ENCODE measurements around the gene RGPD5.
"Not testable (repeated sequence)": the region's sequence is repeated elsewhere in the genome, so short reads cannot be mapped to it uniquely, and the experiment has no call there.

The RGPD5 gene

DNA sequence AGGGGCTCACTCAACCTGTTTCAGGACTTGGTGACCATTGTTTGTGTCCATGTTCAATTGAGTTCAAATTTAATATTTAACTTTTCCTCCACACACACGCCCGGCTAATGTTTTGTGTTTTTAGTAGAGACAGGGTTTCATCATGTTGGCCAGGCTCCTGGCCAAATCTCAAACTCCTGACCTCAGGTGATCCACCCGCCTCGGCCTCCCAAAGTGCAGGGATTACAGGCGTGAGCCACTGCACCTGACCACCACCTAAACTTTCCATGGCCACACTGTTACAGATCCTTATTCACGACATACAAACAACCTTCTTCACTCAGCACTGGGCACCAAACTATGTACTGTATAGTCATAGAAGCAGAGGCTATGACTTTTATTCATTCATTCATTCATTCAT is 100.0 kb downstream of the RGPD5 start:
- DNase-seq = not testable (repeated sequence)

- not testable (repeated sequence) for DNase-seq
Measured at GRCh38 chr2:109895090-109895869, 101.2 kb downstream of the RGPD5 start.

- DNase-seq = not testable (repeated sequence)
Measured at GRCh38 chr2:109896212-109896611, 102.1 kb downstream of the RGPD5 start.

- DNase-seq = not testable (repeated sequence)
Measured at GRCh38 chr2:109897769-109898461, 103.8 kb downstream of the RGPD5 start.

GRCh38 chr2:109898462-109899336 is 104.6 kb downstream of the RGPD5 start, which contains the start of gene LIMS3:
Gene LIMS3 (plus strand): TSS chr2:109898688. CDS start chr2:109898729, 41 bp downstream.
- not testable (repeated sequence) for DNase-seq

DNA sequence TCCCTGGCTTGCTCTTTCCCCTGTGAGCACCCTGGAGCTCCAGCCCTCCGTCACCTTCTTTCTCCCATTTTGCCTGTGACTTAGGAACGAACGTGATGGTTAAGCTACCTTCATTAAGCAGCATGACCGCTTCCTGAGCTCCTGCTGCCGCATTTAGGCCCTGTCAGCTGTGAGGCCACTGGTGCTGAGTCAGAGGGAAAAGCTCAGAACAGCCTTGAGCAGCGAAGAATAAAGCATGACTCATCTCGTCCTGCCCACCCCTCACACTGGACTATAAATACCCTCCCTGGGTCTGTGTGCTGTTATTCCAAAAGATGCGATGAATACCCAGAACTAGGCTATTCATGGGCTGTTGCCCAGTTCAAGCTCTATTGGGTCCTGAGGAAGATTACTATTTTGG is 111.7 kb downstream of the RGPD5 start:
- not testable (repeated sequence) for DNase-seq
